ENCODE data around the gene RPA3. TPM values are rescaled to one million over a fixed set of nuclear protein-coding genes. Genes with fewer than 3 reads are reported as not detected.

The RPA3 gene
- total RNA-seq, 1 experiment from 2014 or later = 44.2 TPM

DNA sequence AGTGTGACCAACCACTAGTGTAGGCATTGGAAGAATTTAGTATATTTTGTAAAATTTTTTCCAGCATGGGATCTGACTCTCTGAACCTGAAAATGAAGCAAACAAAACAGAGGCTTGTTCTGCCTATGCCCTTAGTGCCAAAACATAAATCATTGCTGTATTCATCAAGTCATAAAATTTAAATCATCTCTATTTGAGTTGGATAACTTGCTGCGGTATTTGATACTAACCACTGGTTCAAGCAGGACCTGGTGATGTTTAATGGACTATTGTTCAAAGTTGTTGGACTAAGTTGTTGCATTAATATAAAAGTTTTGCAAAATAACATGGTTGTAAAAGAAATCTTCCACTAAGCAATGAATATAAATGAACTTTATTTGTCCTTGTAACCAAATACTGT, 19.8 kb upstream of the RPA3 start:
- ChIA-PET CTCF (interaction anchor here (1.1 kb wide), 2 partner anchors 18 to 24 kb away, joined by 3 read pairs; no protein-coding TSS in a partner anchor), POLR2A (interaction anchor here (1.2 to 1.8 kb wide), 3 partner anchors 12 to 25 kb away, joined by 4 to 10 read pairs (median 5); no protein-coding TSS in a partner anchor)
- intact Hi-C loops (cut with micrococcal nuclease) = no loop called here
- Mint-ChIP-seq H3K9me3 (ENCODE audit: unreplicated experiment) (no peaks in the 10 kb centered on the region), H3K4me1 (ENCODE audit: insufficient read depth, unreplicated experiment) (no peaks in the 10 kb centered on the region), H3K27ac (ENCODE audit: low read depth, unreplicated experiment) (no peak overlapping the region), H3K36me3 (ENCODE audit: insufficient read depth, unreplicated experiment) (no peaks in the 10 kb centered on the region), H3K27me3 (ENCODE audit: insufficient read depth, unreplicated experiment) (no peaks in the 10 kb centered on the region), H3K4me3 (ENCODE audit: unreplicated experiment) (no peak overlapping the region)
- DNase-seq (ENCODE audit: unreplicated experiment) = no peak
- no TSS peak for BruUV-seq (replicated peaks)
- TF ChIP-seq CTCF (IDR thresholded peaks at IDR 0.05; ENCODE audit: unreplicated experiment) = no peak

DNA sequence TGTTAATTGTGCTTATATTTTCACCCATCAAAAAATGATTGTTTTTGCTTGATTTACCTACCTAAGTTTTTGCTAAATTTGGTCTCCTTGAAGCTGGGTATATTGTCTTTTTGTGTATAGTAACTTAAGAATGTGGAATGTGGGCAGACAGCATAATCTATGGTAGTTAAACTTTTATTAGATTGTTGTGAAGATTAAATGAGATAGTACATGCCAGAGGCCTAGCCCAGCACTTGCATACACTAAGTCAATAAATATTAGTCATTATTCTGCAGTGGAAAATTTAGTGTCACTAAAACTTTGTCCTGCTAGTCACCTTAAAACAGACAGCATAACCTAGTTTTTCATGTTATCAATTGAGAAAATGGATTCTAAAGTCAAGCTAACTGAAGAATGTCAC, 19.3 kb upstream of the RPA3 start:
- Mint-ChIP-seq H3K27me3 (ENCODE audit: insufficient read depth, unreplicated experiment) (no peaks in the 10 kb centered on the region), H3K36me3 (ENCODE audit: insufficient read depth, unreplicated experiment) (no peaks in the 10 kb centered on the region), H3K4me1 (ENCODE audit: insufficient read depth, unreplicated experiment) (no peaks in the 10 kb centered on the region), H3K4me3 (ENCODE audit: unreplicated experiment) (no peak overlapping the region), H3K9me3 (ENCODE audit: unreplicated experiment) (no peaks in the 10 kb centered on the region), H3K27ac (ENCODE audit: low read depth, unreplicated experiment) (no peak overlapping the region)
- ChIA-PET CTCF (no interaction called here), POLR2A (interaction anchor here (1.2 to 1.8 kb wide), 2 partner anchors 13 to 24 kb away, joined by 4 to 5 read pairs; no protein-coding TSS in a partner anchor)
- no peak for DNase-seq (ENCODE audit: unreplicated experiment)
- intact Hi-C loops (cut with micrococcal nuclease) = no loop called here
- BruUV-seq (replicated peaks) = no TSS peak
- no peak for TF ChIP-seq CTCF (IDR thresholded peaks at IDR 0.05; ENCODE audit: unreplicated experiment)

GRCh38 chr7:7736671-7737070, 18.3 kb upstream of the RPA3 start:
- ChIA-PET POLR2A (no interaction called here), CTCF (interaction anchor here (0.9 kb wide), 1 partner anchor 19 kb away, joined by 3 read pairs; no protein-coding TSS in a partner anchor)
- no peaks in the 10 kb centered on the region for H3K27me3 Mint-ChIP-seq (ENCODE audit: insufficient read depth, unreplicated experiment)
- H3K36me3 Mint-ChIP-seq (ENCODE audit: insufficient read depth, unreplicated experiment) = no peaks in the 10 kb centered on the region
- TF ChIP-seq CTCF (IDR thresholded peaks at IDR 0.05; ENCODE audit: unreplicated experiment) = no peak
- no peak for DNase-seq (ENCODE audit: unreplicated experiment)
- intact Hi-C loops (cut with micrococcal nuclease) = no loop called here
- H3K9me3 Mint-ChIP-seq (ENCODE audit: unreplicated experiment) = no peaks in the 10 kb centered on the region
- no TSS peak for BruUV-seq (replicated peaks)
- no peak overlapping the region for H3K27ac Mint-ChIP-seq (ENCODE audit: low read depth, unreplicated experiment)
- no peaks in the 10 kb centered on the region for H3K4me1 Mint-ChIP-seq (ENCODE audit: insufficient read depth, unreplicated experiment)
- no peak overlapping the region for H3K4me3 Mint-ChIP-seq (ENCODE audit: unreplicated experiment)

- peak; percentile 14 for DNase-seq (ENCODE audit: unreplicated experiment)
- TF ChIP-seq CTCF (IDR thresholded peaks at IDR 0.05; ENCODE audit: unreplicated experiment) = no peak
- POLR2A ChIA-PET = interaction anchor here (0.7 to 2.0 kb wide), 3 partner anchors 12 to 97 kb away, joined by 3 to 6 read pairs (median 4); partner anchors contain the start of gene RPA3
These were observed 14.3 kb upstream of the RPA3 start for GRCh38 chr7:7732621-7733281.

More at GRCh38 chr7:7732621-7733281, 14.3 kb upstream of the RPA3 start:
- no peaks in the 10 kb centered on the region for H3K27me3 Mint-ChIP-seq (ENCODE audit: insufficient read depth, unreplicated experiment)
- H3K36me3 Mint-ChIP-seq (ENCODE audit: insufficient read depth, unreplicated experiment) = peaks cover 6% of the 10 kb centered on the region
- H3K4me3 Mint-ChIP-seq (ENCODE audit: unreplicated experiment) = no peak overlapping the region
- no TSS peak for BruUV-seq (replicated peaks)
- intact Hi-C loops (cut with micrococcal nuclease) = no loop called here
- H3K4me1 Mint-ChIP-seq (ENCODE audit: insufficient read depth, unreplicated experiment) = peaks cover 6% of the 10 kb centered on the region
- no peaks in the 10 kb centered on the region for H3K9me3 Mint-ChIP-seq (ENCODE audit: unreplicated experiment)
- H3K27ac Mint-ChIP-seq (ENCODE audit: low read depth, unreplicated experiment) = no peak overlapping the region
- CTCF ChIA-PET = no interaction called here

Data from MCF 10A (cell line).